ENCODE results near the gene PKDCC. TPM values are rescaled to one million over a fixed set of nuclear protein-coding genes. Genes with fewer than 3 reads are reported as not detected.

The PKDCC gene
- total and polyA plus RNA-seq, 2 of the 8 experiments (the other 6 are each of a cell fraction or from before 2014, with no cell fraction given) = 49.9 to 80.1 TPM

GRCh38 chr2:42087857-42088195 lies 40.0 kb downstream of the PKDCC start (continued):
- TF ChIP-seq CHD7 (IDR thresholded peaks at IDR 0.05; ENCODE audit: insufficient replicate concordance, low read length) (no peak), BCL11A (IDR thresholded peaks at IDR 0.05; ENCODE audit: low read depth in 2 of 2, low read length in 2 of 2) (no peak), CEBPB (IDR thresholded peaks at IDR 0.05; ENCODE audit: low read depth, low read length) (no peak), TBP (IDR thresholded peaks at IDR 0.05; ENCODE audit: low read depth, low read length) (no peak), KDM4A (IDR thresholded peaks at IDR 0.05; ENCODE audit: low read depth, low read length, severe bottlenecking) (no peak), SRF (IDR thresholded peaks at IDR 0.05; ENCODE audit: low read depth, low read length) (no peak), BRCA1 (IDR thresholded peaks at IDR 0.05; ENCODE audit: low read depth, low read length) (no peak), E2F6 (IDR thresholded peaks at IDR 0.05) (no peak), EP300 (IDR thresholded peaks at IDR 0.05; ENCODE audit: borderline replicate concordance in 1 of 2, low read depth in 2 of 2, low read length in 2 of 2) (no peak), JUN (IDR thresholded peaks at IDR 0.05; ENCODE audit: low read depth, low read length) (no peak)
